Endothelial cell of umbilical vein (primary cell): Measurements from ENCODE around the gene SLC25A48. TPM values are rescaled to one million over a fixed set of nuclear protein-coding genes. Genes with fewer than 3 reads are reported as not detected.

Experiments used
- BruUV-seq: library from RNA; stranded (reverse); fragments of 400-500 nt; replicated peaks from 2 replicates; lab custom pipeline; 2021; lab: Mats Ljungman, UMichigan
- CTCF ChIA-PET: fragments of 300-600, 350-600 bp; sonication (Branson Sonifier 250); formaldehyde crosslinking; loops from one replicate; lab custom pipeline; 2021; ENCODE audit warnings: antibody characterized with exemption, inconsistent platforms; lab: Charles Lee
- POLR2A ChIA-PET: fragments of 300-600, 350-600 bp; sonication (Branson Sonifier 250); formaldehyde crosslinking; loops from one replicate; lab custom pipeline; 2021; ENCODE audit warnings: antibody characterized with exemption, inconsistent platforms; lab: Charles Lee
- DNase-seq: peaks from one replicate; pipeline ENCODE4 v3.0.0-alpha.2; 2011; ENCODE audit warnings: low read depth, low spot score
- FAIRE-seq: peaks from 2 replicates; lab custom pipeline; 2011; peaks lifted over from hg19 to GRCh38; lab: Jason Lieb, UNC
- H2AFZ ChIP-seq: 2 replicates; pipeline ENCODE4 v1.6.0; 2012; ENCODE audit warnings: low read depth, low read length, control low read depth, inconsistent platforms
- H3K27ac ChIP-seq: 2 replicates; pipeline ENCODE4 v1.5.1; 2011; ENCODE audit warnings: low read depth, mild to moderate bottlenecking, control low read depth, low read length, moderate library complexity; ENCODE audit not compliant: insufficient read depth
- H3K27me3 ChIP-seq, 2 experiments: 2 replicates each; pipeline versions ENCODE4 v1.6.0 to v1.6.1; 2011; ENCODE audit warnings: low read length in 2 of 2, mixed read lengths in 1 of 2; ENCODE audit not compliant: control insufficient read depth in 2 of 2, insufficient read depth in 2 of 2
- H3K36me3 ChIP-seq, 2 experiments: 2 replicates in 1 of 2; 3 replicates in 1 of 2; pipeline ENCODE4 v1.5.1; 2011; ENCODE audit warnings: low read length in 2 of 2, mild to moderate bottlenecking in 1 of 2, moderate library complexity in 1 of 2; ENCODE audit not compliant: control insufficient read depth in 2 of 2, insufficient read depth in 2 of 2; ENCODE audit errors: extremely low read depth in 1 of 2
- H3K4me1 ChIP-seq: 3 replicates; pipeline ENCODE4 v1.5.1; 2011; ENCODE audit warnings: mild to moderate bottlenecking, low read length; ENCODE audit not compliant: control insufficient read depth, insufficient read depth; ENCODE audit errors: extremely low read depth
- H3K4me2 ChIP-seq: 2 replicates; pipeline ENCODE4 v1.6.1; 2011; ENCODE audit warnings: low read length, control low read depth, mixed read lengths; ENCODE audit not compliant: insufficient read depth
- H3K4me3 ChIP-seq, 3 experiments: fragments of 200-600 bp in 1 of 3; sonication (generic), shearing (Covaris generic) in 1 of 3; replicated peaks in 1 of 3; 2 replicates each; pipeline ENCODE4 v1.5.1; 2011 to 2016; ENCODE audit warnings: control low read depth in 3 of 3, low read length in 3 of 3, mild to moderate bottlenecking in 2 of 3, inconsistent platforms in 1 of 3, low read depth in 1 of 3, moderate library complexity in 1 of 3; ENCODE audit not compliant: insufficient read depth in 1 of 3
- H3K79me2 ChIP-seq: 2 replicates; pipeline ENCODE4 v1.6.0; 2012; ENCODE audit warnings: low read length, inconsistent platforms; ENCODE audit not compliant: control insufficient read depth, insufficient read depth
- H3K9ac ChIP-seq: replicated peaks from 2 replicates; pipeline ENCODE3; 2011; ENCODE audit warnings: low read length, control low read depth; ENCODE audit not compliant: insufficient read depth; ENCODE audit errors: extremely low read depth
- H3K9me1 ChIP-seq: replicated peaks from 3 replicates; pipeline ENCODE4 v1.6.0; 2011; ENCODE audit warnings: mild to moderate bottlenecking, low read length; ENCODE audit not compliant: control insufficient read depth, insufficient read depth; ENCODE audit errors: extremely low read depth
- H3K9me3 ChIP-seq: replicated peaks from 2 replicates; pipeline ENCODE4 v1.5.1; 2012; ENCODE audit warnings: low read length, inconsistent platforms; ENCODE audit not compliant: control insufficient read depth, insufficient read depth
- H4K20me1 ChIP-seq: replicated peaks from 2 replicates; pipeline ENCODE3; 2011; ENCODE audit warnings: mild to moderate bottlenecking, low read length; ENCODE audit not compliant: control insufficient read depth, insufficient read depth; ENCODE audit errors: extremely low read depth
- EZH2 ChIP-seq: IDR thresholded peaks from 2 replicates; pipeline ENCODE4 v1.6.1; 2012; ENCODE audit warnings: borderline replicate concordance, low read depth, mild to moderate bottlenecking, moderate library complexity, low read length, inconsistent platforms; ENCODE audit not compliant: severe bottlenecking
- FOS ChIP-seq: IDR thresholded peaks from 2 replicates; pipeline ENCODE4 v1.6.1; 2011; ENCODE audit warnings: mild to moderate bottlenecking, low read length, moderate library complexity, borderline replicate concordance; ENCODE audit not compliant: insufficient read depth
- GATA2 ChIP-seq: IDR thresholded peaks from 2 replicates; pipeline ENCODE4 v1.7.0; 2011; ENCODE audit warnings: low read depth, mild to moderate bottlenecking, moderate library complexity, mixed read lengths, low read length; ENCODE audit not compliant: insufficient read length, insufficient read depth
- JUN ChIP-seq: IDR thresholded peaks from 2 replicates; pipeline ENCODE4 v1.6.1; 2011; ENCODE audit warnings: borderline replicate concordance, low read depth; ENCODE audit not compliant: insufficient read length, insufficient read depth
- MYC ChIP-seq: IDR thresholded peaks from one replicate; pipeline ENCODE4 v1.6.1; 2011; ENCODE audit warnings: mild to moderate bottlenecking, low read depth, low read length
- POLR2A ChIP-seq: IDR thresholded peaks from 2 replicates; pipeline ENCODE4 v1.6.1; 2012; ENCODE audit warnings: low read depth, mild to moderate bottlenecking, control low read depth, low read length
- POLR2AphosphoS5 ChIP-seq: IDR thresholded peaks from 2 replicates; pipeline ENCODE4 v1.6.1; 2012; ENCODE audit warnings: low read depth, mild to moderate bottlenecking, control low read depth, low read length, moderate library complexity; ENCODE audit not compliant: insufficient read depth
- dilution Hi-C: fragments of 300-500 bp; cut with MboI; formaldehyde crosslinking; loops from one replicate; pipeline ENCODE4 v1.15.0; 2019; ENCODE audit warnings: low sequenced_read_pairs; ENCODE audit not compliant: extremely low pct_ligation_motif_present
- intact Hi-C: fragments of 100-400 bp; cut with micrococcal nuclease; formaldehyde crosslinking; loops from one replicate; pipeline ENCODE4 v1.10.0; 2022
- polyA plus RNA-seq, 4 experiments: library from polyadenylated mRNA; depleted of rRNA in 3 of 4; stranded (reverse) in 3 of 4; unstranded in 1 of 4; fragments of >200 nt; gene quantifications; 2 replicates each; pipeline versions ENCODE4 v1.2.1 to v1.2.3, GENCODE V29; 2011 to 2012; ENCODE audit warnings: missing spikeins in 1 of 4
- total RNA-seq: library from RNA; stranded (reverse); gene quantifications from 2 replicates; pipeline ENCODE4 v1.2.3, GENCODE V29; 2021
- TF ChIP-seq, protein P1 (sequence below): IDR thresholded peaks from 2 replicates; pipeline ENCODE4 v1.6.1; 2011; ENCODE audit not compliant: insufficient read depth, insufficient read length
- TF ChIP-seq, protein P2 (sequence below), 2 donors: IDR thresholded peaks; 1 replicate in 1 of 2; 2 replicates in 1 of 2; pipeline ENCODE4 v1.5.1; 2011; ENCODE audit warnings: low read length in 2 of 2, mild to moderate bottlenecking in 2 of 2, moderate library complexity in 2 of 2, control low read depth in 1 of 2, inconsistent platforms in 1 of 2, low read depth in 1 of 2; ENCODE audit not compliant: insufficient read depth in 1 of 2; ENCODE audit errors: extremely low read depth in 1 of 2

The SLC25A48 gene
- total and polyA plus RNA-seq, 2 donors (not counting 3 experiments of a cell fraction or from before 2014, with no cell fraction given) = not detected

DNA sequence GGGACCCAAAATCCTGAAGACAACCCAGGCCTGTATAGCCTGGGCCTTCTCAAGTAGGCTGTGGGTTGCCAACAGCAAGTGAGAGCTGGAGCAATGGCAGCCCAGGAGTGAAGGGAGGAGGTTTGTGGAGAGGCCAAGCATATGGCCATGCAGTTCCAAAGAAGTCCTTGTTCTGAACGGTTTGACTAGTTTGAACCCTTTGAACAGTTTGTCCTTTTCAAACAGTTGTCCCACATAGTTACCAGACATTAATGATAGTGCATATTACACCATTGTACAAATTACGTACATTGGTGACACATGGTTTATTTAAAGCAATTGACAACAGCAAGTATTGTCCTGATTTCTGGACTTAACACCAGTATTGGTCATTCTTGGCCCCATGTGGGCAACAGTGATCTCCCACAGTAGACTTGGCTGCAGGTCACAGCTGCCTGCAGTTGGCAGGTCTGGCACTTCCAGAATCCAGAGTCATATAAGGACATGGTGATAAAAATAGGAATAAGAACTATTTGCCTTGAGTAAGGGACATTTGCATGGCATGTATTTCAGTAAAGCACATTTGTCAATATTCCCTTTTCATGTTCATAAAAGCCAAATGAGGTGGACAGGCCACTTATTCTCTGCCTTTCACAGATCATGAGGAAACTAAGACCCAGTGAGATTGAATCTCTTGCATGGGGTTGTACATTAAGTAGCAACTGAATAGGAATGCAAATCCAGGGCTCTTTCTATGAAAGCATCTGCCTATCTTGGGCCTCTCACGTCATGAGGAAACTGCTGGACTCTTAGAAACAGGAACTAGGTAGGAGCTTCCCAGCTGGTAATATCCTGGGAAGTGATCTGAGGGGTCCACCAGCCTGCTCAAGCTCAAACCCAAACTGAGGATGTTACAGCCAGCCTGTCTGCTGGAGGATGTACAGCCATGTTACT, 30.3 kb downstream of the SLC25A48 start:
- no peak overlapping the region for H3K4me3 ChIP-seq
- dilution Hi-C loops = no loop called here
- no peaks in the 10 kb centered on the region for H3K9me3 ChIP-seq
- H3K36me3 ChIP-seq = no peaks in the 10 kb centered on the region
- no peaks in the 10 kb centered on the region for H4K20me1 ChIP-seq
- DNase-seq (no peak), FAIRE-seq (no peak)
- peaks cover 0 to 2% of the 10 kb centered on the region in 2 experiments for H3K27me3 ChIP-seq
- H3K9me1 ChIP-seq = no peaks in the 10 kb centered on the region
- H3K4me1 ChIP-seq = no peaks in the 10 kb centered on the region
- no peaks in the 10 kb centered on the region for H3K79me2 ChIP-seq
- ChIA-PET CTCF (no interaction called here), POLR2A (no interaction called here)
- intact Hi-C loops = no loop called here
- no peak overlapping the region for H3K27ac ChIP-seq
- H2AFZ ChIP-seq = no peak overlapping the region
- no peak overlapping the region for H3K9ac ChIP-seq
- H3K4me2 ChIP-seq = no peak overlapping the region
- no peak for TF ChIP-seq FOS
- no peak for TF ChIP-seq EZH2
- TF ChIP-seq MYC = no peak
- TF ChIP-seq JUN = no peak
- TF ChIP-seq POLR2AphosphoS5 = no peak
- no peak for TF ChIP-seq GATA2
- TF ChIP-seq, protein P1, sequence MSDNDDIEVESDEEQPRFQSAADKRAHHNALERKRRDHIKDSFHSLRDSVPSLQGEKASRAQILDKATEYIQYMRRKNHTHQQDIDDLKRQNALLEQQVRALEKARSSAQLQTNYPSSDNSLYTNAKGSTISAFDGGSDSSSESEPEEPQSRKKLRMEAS = no peak
- no peak for TF ChIP-seq POLR2A
- TF ChIP-seq, protein P2, sequence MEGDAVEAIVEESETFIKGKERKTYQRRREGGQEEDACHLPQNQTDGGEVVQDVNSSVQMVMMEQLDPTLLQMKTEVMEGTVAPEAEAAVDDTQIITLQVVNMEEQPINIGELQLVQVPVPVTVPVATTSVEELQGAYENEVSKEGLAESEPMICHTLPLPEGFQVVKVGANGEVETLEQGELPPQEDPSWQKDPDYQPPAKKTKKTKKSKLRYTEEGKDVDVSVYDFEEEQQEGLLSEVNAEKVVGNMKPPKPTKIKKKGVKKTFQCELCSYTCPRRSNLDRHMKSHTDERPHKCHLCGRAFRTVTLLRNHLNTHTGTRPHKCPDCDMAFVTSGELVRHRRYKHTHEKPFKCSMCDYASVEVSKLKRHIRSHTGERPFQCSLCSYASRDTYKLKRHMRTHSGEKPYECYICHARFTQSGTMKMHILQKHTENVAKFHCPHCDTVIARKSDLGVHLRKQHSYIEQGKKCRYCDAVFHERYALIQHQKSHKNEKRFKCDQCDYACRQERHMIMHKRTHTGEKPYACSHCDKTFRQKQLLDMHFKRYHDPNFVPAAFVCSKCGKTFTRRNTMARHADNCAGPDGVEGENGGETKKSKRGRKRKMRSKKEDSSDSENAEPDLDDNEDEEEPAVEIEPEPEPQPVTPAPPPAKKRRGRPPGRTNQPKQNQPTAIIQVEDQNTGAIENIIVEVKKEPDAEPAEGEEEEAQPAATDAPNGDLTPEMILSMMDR (IDR thresholded peaks at IDR 0.05; ENCODE audit: extremely low read depth in 1 of 2, insufficient read depth in 1 of 2, low read depth in 1 of 2, low read length in 2 of 2) = no peak
- no TSS peak for BruUV-seq
